Stimulated activated effector memory CD8-positive, alpha-beta T cell treated with anti-CD3 and anti-CD28 coated beads, Interleukin-12 subunit alpha, Interleukin-12 subunit beta, amount 100 ng/mL, for 72 hours (primary cell): Measurements from ENCODE around the gene CORO2B.

ENCODE experiments used
- ATAC-seq: fragments of 150-1000 bp; cut with Tn5 transposase; 2 replicates; pipeline ENCODE4 v1.10.0; 2021
- DNase-seq, 2 donors: peaks; one replicate each; pipeline ENCODE4 v3.0.0; 2021 to 2022; ENCODE audit warnings: low spot score in 2 of 2
- H3K27ac Mint-ChIP-seq: one replicate; pipeline ENCODE4 v1.8.0; 2022; ENCODE audit warnings: mild to moderate bottlenecking, mixed read lengths
- H3K36me3 Mint-ChIP-seq: one replicate; pipeline ENCODE4 v1.8.0; 2022; ENCODE audit warnings: mild to moderate bottlenecking, mixed read lengths
- H3K4me1 Mint-ChIP-seq: one replicate; pipeline ENCODE4 v1.8.0; 2022; ENCODE audit warnings: mixed read lengths
- H3K4me3 Mint-ChIP-seq: one replicate; pipeline ENCODE4 v1.8.0; 2022; ENCODE audit warnings: mild to moderate bottlenecking, mixed read lengths
- H3K9me3 Mint-ChIP-seq: one replicate; pipeline ENCODE4 v1.8.0; 2022; ENCODE audit warnings: mixed read lengths

CORO2B gene

GRCh38 chr15:68617001-68617400, 38.2 kb downstream of the CORO2B start:
- Mint-ChIP-seq H3K9me3 (no peaks in the 10 kb centered on the region), H3K4me1 (no peaks in the 10 kb centered on the region), H3K36me3 (no peaks in the 10 kb centered on the region), H3K4me3 (no peak overlapping the region), H3K27ac (no peak overlapping the region)
- DNase-seq = no peak
- ATAC-seq = no peak

GRCh38 chr15:68617777-68618176, 39.0 kb downstream of the CORO2B start:
- H3K36me3 Mint-ChIP-seq = no peaks in the 10 kb centered on the region
- no peaks in the 10 kb centered on the region for H3K4me1 Mint-ChIP-seq
- ATAC-seq = no peak

GRCh38 chr15:68618394-68618793, 39.6 kb downstream of the CORO2B start:
- no peak for DNase-seq
- H3K36me3 Mint-ChIP-seq = no peaks in the 10 kb centered on the region
- H3K4me1 Mint-ChIP-seq = no peaks in the 10 kb centered on the region

More at GRCh38 chr15:68617777-68618176, 39.0 kb downstream of the CORO2B start:
- no peak for DNase-seq
- Mint-ChIP-seq H3K27ac (no peak overlapping the region), H3K4me3 (no peak overlapping the region), H3K9me3 (no peaks in the 10 kb centered on the region)

GRCh38 chr15:68618908-68619698, 40.3 kb downstream of the CORO2B start:
- Mint-ChIP-seq H3K27ac (no peak overlapping the region), H3K4me1 (no peaks in the 10 kb centered on the region), H3K36me3 (no peaks in the 10 kb centered on the region), H3K4me3 (no peak overlapping the region), H3K9me3 (no peaks in the 10 kb centered on the region)
- ATAC-seq = no peak
- no peak for DNase-seq

More at GRCh38 chr15:68618394-68618793, 39.6 kb downstream of the CORO2B start:
- no peak overlapping the region for H3K4me3 Mint-ChIP-seq
- ATAC-seq = no peak
- H3K9me3 Mint-ChIP-seq = no peaks in the 10 kb centered on the region
- no peak overlapping the region for H3K27ac Mint-ChIP-seq

- DNase-seq (no peak), ATAC-seq (no peak)
- no peaks in the 10 kb centered on the region for H3K36me3 Mint-ChIP-seq
- H3K9me3 Mint-ChIP-seq = no peaks in the 10 kb centered on the region
- no peaks in the 10 kb centered on the region for H3K4me1 Mint-ChIP-seq
- H3K27ac Mint-ChIP-seq = no peak overlapping the region
- H3K4me3 Mint-ChIP-seq = no peak overlapping the region
Measured at GRCh38 chr15:68620721-68621527, 42.1 kb downstream of the CORO2B start.

GRCh38 chr15:68621535-68621934, 42.7 kb downstream of the CORO2B start:
- Mint-ChIP-seq H3K4me3 (no peak overlapping the region), H3K4me1 (no peaks in the 10 kb centered on the region)
- ATAC-seq = no peak

GRCh38 chr15:68623301-68623892, 44.6 kb downstream of the CORO2B start:
- H3K4me3 Mint-ChIP-seq = no peak overlapping the region
- no peaks in the 10 kb centered on the region for H3K9me3 Mint-ChIP-seq
- no peak for ATAC-seq
- H3K36me3 Mint-ChIP-seq = no peaks in the 10 kb centered on the region
- no peaks in the 10 kb centered on the region for H3K4me1 Mint-ChIP-seq
- no peak overlapping the region for H3K27ac Mint-ChIP-seq
- no peak for DNase-seq

More at GRCh38 chr15:68621535-68621934, 42.7 kb downstream of the CORO2B start:
- no peaks in the 10 kb centered on the region for H3K9me3 Mint-ChIP-seq
- H3K36me3 Mint-ChIP-seq = no peaks in the 10 kb centered on the region
- no peak for DNase-seq
- H3K27ac Mint-ChIP-seq = no peak overlapping the region

GRCh38 chr15:68625853-68626252, 47.1 kb downstream of the CORO2B start:
- Mint-ChIP-seq H3K4me1 (no peaks in the 10 kb centered on the region), H3K4me3 (no peak overlapping the region), H3K27ac (no peak overlapping the region), H3K36me3 (no peaks in the 10 kb centered on the region), H3K9me3 (no peaks in the 10 kb centered on the region)
- DNase-seq (no peak), ATAC-seq (no peak)

- H3K9me3 Mint-ChIP-seq = no peaks in the 10 kb centered on the region
- no peaks in the 10 kb centered on the region for H3K36me3 Mint-ChIP-seq
- no peak for DNase-seq
- H3K27ac Mint-ChIP-seq = no peak overlapping the region
- no peak overlapping the region for H3K4me3 Mint-ChIP-seq
- no peaks in the 10 kb centered on the region for H3K4me1 Mint-ChIP-seq
- no peak for ATAC-seq
Measured at GRCh38 chr15:68626283-68626682, 47.5 kb downstream of the CORO2B start.

- ATAC-seq (no peak), DNase-seq (no peak)
- H3K4me3 Mint-ChIP-seq = no peak overlapping the region
- H3K27ac Mint-ChIP-seq = no peak overlapping the region
- no peaks in the 10 kb centered on the region for H3K4me1 Mint-ChIP-seq
- no peaks in the 10 kb centered on the region for H3K36me3 Mint-ChIP-seq
- no peaks in the 10 kb centered on the region for H3K9me3 Mint-ChIP-seq
Measured at GRCh38 chr15:68626739-68627138, 47.9 kb downstream of the CORO2B start.

GRCh38 chr15:68627476-68627875, 48.7 kb downstream of the CORO2B start:
- no peak overlapping the region for H3K27ac Mint-ChIP-seq
- no peaks in the 10 kb centered on the region for H3K4me1 Mint-ChIP-seq
- H3K9me3 Mint-ChIP-seq = no peaks in the 10 kb centered on the region
- no peak for DNase-seq
- no peak for ATAC-seq
- no peak overlapping the region for H3K4me3 Mint-ChIP-seq
- no peaks in the 10 kb centered on the region for H3K36me3 Mint-ChIP-seq

- DNase-seq = no peak
- ATAC-seq = no peak
- H3K9me3 Mint-ChIP-seq = no peaks in the 10 kb centered on the region
- H3K36me3 Mint-ChIP-seq = no peaks in the 10 kb centered on the region
- no peak overlapping the region for H3K27ac Mint-ChIP-seq
- no peak overlapping the region for H3K4me3 Mint-ChIP-seq
- no peaks in the 10 kb centered on the region for H3K4me1 Mint-ChIP-seq
Measured at GRCh38 chr15:68627995-68628394, 49.2 kb downstream of the CORO2B start.

GRCh38 chr15:68629519-68630210, 50.9 kb downstream of the CORO2B start:
- Mint-ChIP-seq H3K27ac (no peak overlapping the region), H3K36me3 (no peaks in the 10 kb centered on the region), H3K4me3 (no peak overlapping the region), H3K4me1 (no peaks in the 10 kb centered on the region), H3K9me3 (no peaks in the 10 kb centered on the region)
- no peak for ATAC-seq
- DNase-seq = no peak

GRCh38 chr15:68630211-68630555, 51.4 kb downstream of the CORO2B start:
- Mint-ChIP-seq H3K27ac (no peak overlapping the region), H3K4me3 (no peak overlapping the region), H3K9me3 (no peaks in the 10 kb centered on the region), H3K36me3 (no peaks in the 10 kb centered on the region), H3K4me1 (no peaks in the 10 kb centered on the region)
- ATAC-seq (no peak), DNase-seq (no peak)

GRCh38 chr15:68630836-68631235, 52.0 kb downstream of the CORO2B start:
- no peak for ATAC-seq

More at GRCh38 chr15:68630836-68631235, 52.0 kb downstream of the CORO2B start:
- H3K27ac Mint-ChIP-seq = no peak overlapping the region
- H3K36me3 Mint-ChIP-seq = no peaks in the 10 kb centered on the region
- no peak for DNase-seq
- H3K4me3 Mint-ChIP-seq = no peak overlapping the region
- no peaks in the 10 kb centered on the region for H3K4me1 Mint-ChIP-seq
- no peaks in the 10 kb centered on the region for H3K9me3 Mint-ChIP-seq
